A549 (cell line): ENCODE measurements around the gene ZNF367. TPM values are rescaled to one million over a fixed set of nuclear protein-coding genes. Genes with fewer than 3 reads are reported as not detected.

Source experiments
- ATAC-seq, 2 experiments: fragments of 200-7000 bp in 1 of 2; fragments of >200 bp in 1 of 2; cut with Nextera tagmentation in 1 of 2; cut with Tn5 transposase in 1 of 2; 3 replicates each; pipeline versions ENCODE4 v1.8.0 to v1.9.1; 2018 to 2020; ENCODE audit warnings: mild to moderate bottlenecking in 1 of 2, moderate library complexity in 1 of 2
- CTCF ChIA-PET: fragments of 300-600 bp; sonication (Branson Sonifier 250); formaldehyde crosslinking; extraction: SDS; loops from one replicate; lab custom pipeline; 2021; ENCODE audit warnings: antibody characterized with exemption, inconsistent platforms; lab: Yijun Ruan, JAX
- POLR2A ChIA-PET: fragments of 350-600 bp; formaldehyde crosslinking; extraction: SDS; loops from one replicate; lab custom pipeline; 2021; ENCODE audit warnings: antibody characterized with exemption, inconsistent platforms; lab: Yijun Ruan, JAX
- DNase-seq, 2 experiments: peaks; one replicate each; pipeline versions ENCODE4 v3.0.0 to v3.0.0-alpha.2; 2011 to 2016; ENCODE audit warnings: low read depth in 1 of 2, low spot score in 1 of 2
- FAIRE-seq: peaks from 2 replicates; lab custom pipeline; 2011; peaks lifted over from hg19 to GRCh38; lab: Jason Lieb, UNC
- H3K27ac ChIP-seq, 2 experiments: fragments of >200 bp; sonication (Bioruptor Twin); formaldehyde crosslinking; 3 replicates each; pipeline ENCODE4 v1.5.1; 2016 to 2017
- H3K4me1 ChIP-seq: fragments of >200 bp; sonication (Bioruptor Twin); formaldehyde crosslinking; 3 replicates; pipeline ENCODE4 v1.6.1; 2016
- H3K4me2 ChIP-seq: fragments of >200 bp; sonication (Bioruptor Twin); formaldehyde crosslinking; 3 replicates; pipeline ENCODE4 v1.6.1; 2016
- H3K4me3 ChIP-seq: fragments of >200 bp; sonication (Bioruptor Twin); formaldehyde crosslinking; 3 replicates; pipeline ENCODE4 v1.5.1; 2016
- H3K9me3 ChIP-seq: fragments of >200 bp; sonication (Bioruptor Twin); formaldehyde crosslinking; 3 replicates; pipeline ENCODE4 v1.6.1; 2016
- CBX2 ChIP-seq: fragments of 200-600 bp; sonication (generic); IDR thresholded peaks from 2 replicates; pipeline ENCODE4 v1.6.1; 2016; ENCODE audit warnings: low read depth, mild to moderate bottlenecking, borderline replicate concordance
- CEBPB ChIP-seq, 2 experiments: fragments of >200 bp in 1 of 2; sonication (Bioruptor Twin) in 1 of 2; formaldehyde crosslinking in 1 of 2; IDR thresholded peaks; 2 replicates each; pipeline ENCODE4 v1.6.1; 2012 to 2016
- CHD4 ChIP-seq: fragments of 200-600 bp; sonication (generic); IDR thresholded peaks from 2 replicates; pipeline ENCODE4 v1.6.1; 2016; ENCODE audit warnings: antibody characterized with exemption, mild to moderate bottlenecking, borderline replicate concordance
- E2F6 ChIP-seq: IDR thresholded peaks from 2 replicates; pipeline ENCODE4 v1.6.1; 2012; ENCODE audit warnings: low read depth, borderline replicate concordance
- EHF ChIP-seq: fragments of 250-450 bp; sonication (Bioruptor Pico); IDR thresholded peaks from 2 replicates; pipeline ENCODE4 v1.5.0; 2020; ENCODE audit warnings: mild to moderate bottlenecking
- ELK1 ChIP-seq: fragments of 150-350 bp; IDR thresholded peaks from 2 replicates; pipeline ENCODE4 v1.6.1; 2014; ENCODE audit warnings: low read depth, mild to moderate bottlenecking, low read length
- GATA3 ChIP-seq: IDR thresholded peaks from 2 replicates; pipeline ENCODE4 v1.6.1; 2012; ENCODE audit warnings: borderline replicate concordance
- HMGXB4 ChIP-seq: fragments of 250-450 bp; sonication (Bioruptor Pico); IDR thresholded peaks from 2 replicates; pipeline ENCODE4 v1.5.0; 2021; ENCODE audit warnings: mild to moderate bottlenecking, moderate library complexity, borderline replicate concordance
- HOXA7 ChIP-seq: fragments of 250-450 bp; sonication (Bioruptor Pico); IDR thresholded peaks from 2 replicates; pipeline ENCODE4 v1.5.0; 2020; ENCODE audit warnings: mild to moderate bottlenecking, moderate library complexity
- JUNB ChIP-seq: fragments of >200 bp; sonication (Bioruptor Twin); formaldehyde crosslinking; IDR thresholded peaks from 2 replicates; pipeline ENCODE4 v1.6.1; 2016
- NR3C1 ChIP-seq: fragments of >200 bp; sonication (Bioruptor Twin); formaldehyde crosslinking; IDR thresholded peaks from 3 replicates; pipeline ENCODE4 v1.6.1; 2017
- PBX3 ChIP-seq: IDR thresholded peaks from 2 replicates; pipeline ENCODE4 v1.6.1; 2012
- REST ChIP-seq: fragments of 200-600 bp; sonication (generic); IDR thresholded peaks from 2 replicates; pipeline ENCODE4 v1.6.1; 2016; ENCODE audit warnings: antibody characterized with exemption, mild to moderate bottlenecking, moderate library complexity
- TFCP2L1 ChIP-seq: fragments of 250-450 bp; sonication (Bioruptor Pico); IDR thresholded peaks from 2 replicates; pipeline ENCODE4 v1.5.0; 2021; ENCODE audit warnings: mild to moderate bottlenecking
- ZNF302 ChIP-seq: fragments of 250-450 bp; sonication (Bioruptor Pico); IDR thresholded peaks from 2 replicates; pipeline ENCODE4 v1.9.0; 2021; ENCODE audit warnings: inconsistent platforms, mild to moderate bottlenecking, moderate library complexity
- WGBS: methylation state at CpG from one replicate; pipeline ENCODE4 v1.1.6; 2017; ENCODE audit errors: missing lambda C conversion rate; 5-methylcytosine and 5-hydroxymethylcytosine counted together
- polyA plus RNA-seq, 4 experiments: library from polyadenylated mRNA; depleted of rRNA in 3 of 4; stranded (reverse); fragments of >200 nt; fragmentation: RNase III in 1 of 4; extraction: RNeasy Plus Mini Kit Qiagen cat#74134 plus additional on column Dnase treatment in 1 of 4; gene quantifications; 2 replicates in 3 of 4; 3 replicates in 1 of 4; pipeline ENCODE4 v1.2.3, GENCODE V29; 2011 to 2017

Gene ZNF367
- polyA plus RNA-seq, 2 of the 4 experiments (the other 2 are of a cell fraction): 4.8 to 8.3 TPM

GRCh38 chr9:96343515-96344360, 74.4 kb downstream of the ZNF367 start:
- peak overlapping the region; percentile 78 to 86 for H3K27ac ChIP-seq
- WGBS: 79% methylated on average over 5 of the region's 5 CpGs
- FAIRE-seq (no peak), ATAC-seq (no peak), DNase-seq (no peak)
- peaks cover 57% of the 10 kb centered on the region for H3K4me1 ChIP-seq
- peak overlapping the region; percentile 66 for H3K4me2 ChIP-seq
- TF ChIP-seq EHF (CRISPR knock-in tag) (no peak), ZNF302 (no peak), CEBPB (IDR thresholded peaks at IDR 0.05) (no peak), CHD4 (no peak), GATA3 (no peak), HOXA7 (CRISPR knock-in tag) (no peak), REST (no peak), HMGXB4 (CRISPR knock-in tag) (no peak)
- CTCF ChIA-PET: interaction anchor here (0.6 to 1.7 kb wide), 2 partner anchors 16 to 34 kb away, joined by 3 to 4 read pairs; no protein-coding TSS in a partner anchor
- POLR2A ChIA-PET: interaction anchor here (0.6 to 1.4 kb wide), 4 partner anchors 40 to 76 kb away, joined by 3 to 11 read pairs (median 4); no protein-coding TSS in a partner anchor
- H3K9me3 ChIP-seq: no peaks in the 10 kb centered on the region
- no peak overlapping the region for H3K4me3 ChIP-seq

GRCh38 chr9:96342571-96343245, 75.5 kb downstream of the ZNF367 start:
- 93% methylated on average over 20 of the region's 20 CpGs for WGBS
- ChIA-PET POLR2A (no interaction called here), CTCF (interaction anchor here (0.5 to 1.7 kb wide), 2 partner anchors 35 to 133 kb away, joined by 4 read pairs; no protein-coding TSS in a partner anchor)
- FAIRE-seq (no peak), ATAC-seq (no peak), DNase-seq (no peak)
- TF ChIP-seq NR3C1 (no peak), PBX3 (no peak), ELK1 (no peak), E2F6 (no peak), TFCP2L1 (no peak), CBX2 (no peak), JUNB (no peak)
- Histone ChIP-seq H3K4me2 (no peak overlapping the region), H3K4me3 (no peak overlapping the region), H3K27ac (peak overlapping the region; percentile 78 to 86), H3K4me1 (peaks cover 62% of the 10 kb centered on the region), H3K9me3 (no peaks in the 10 kb centered on the region)
